GM12878 (cell line): ENCODE measurements around the gene RAD54L2. TPM values are rescaled to one million over a fixed set of nuclear protein-coding genes. Genes with fewer than 3 reads are reported as not detected.

Experiments
- ATAC-seq: fragments of 200-7000 bp; cut with Tn5 transposase; 3 replicates; pipeline ENCODE4 v1.9.1; 2020; ENCODE audit warnings: mild to moderate bottlenecking, moderate library complexity
- BruUV-seq: library from RNA; stranded (reverse); fragments of 400-500 nt; replicated peaks from 2 replicates; lab custom pipeline; 2021; lab: Mats Ljungman, UMichigan
- CTCF ChIA-PET: fragments of 300-600 bp; sonication (Branson Sonifier 250); formaldehyde crosslinking; extraction: SDS; loops from one replicate; lab custom pipeline; 2021; ENCODE audit warnings: inconsistent platforms; lab: Yijun Ruan, JAX
- POLR2A ChIA-PET: fragments of 350-600 bp; formaldehyde crosslinking; extraction: SDS; loops from one replicate; lab custom pipeline; 2021; ENCODE audit warnings: inconsistent platforms; lab: Charles Lee
- RAD21 ChIA-PET: fragments of 300-600 bp; sonication (Branson Sonifier 250); formaldehyde crosslinking; loops from one replicate; lab custom pipeline; 2023; ENCODE audit warnings: antibody characterized with exemption; ENCODE audit not compliant: unreplicated experiment; lab: Charles Lee
- SMC1A ChIA-PET: fragments of 300-600 bp; sonication (Branson Sonifier 250); formaldehyde crosslinking; loops from one replicate; lab custom pipeline; 2023; ENCODE audit not compliant: unreplicated experiment, uncharacterized antibody; lab: Charles Lee
- DNase-seq: peaks from one replicate; pipeline ENCODE4 v3.0.0-alpha.2; 2011; ENCODE audit warnings: low read depth, low spot score
- FAIRE-seq: peaks from 3 replicates; lab custom pipeline; 2011; peaks lifted over from hg19 to GRCh38; lab: Jason Lieb, UNC
- H2AFZ ChIP-seq: 2 replicates; pipeline ENCODE4 v1.6.0; 2011; ENCODE audit warnings: low read depth, low read length, control low read depth; ENCODE audit not compliant: control insufficient read depth
- H3K27ac ChIP-seq: 2 replicates; pipeline ENCODE4 v1.5.1; 2011; ENCODE audit warnings: control low read depth; ENCODE audit not compliant: control insufficient read depth, insufficient read depth
- H3K27me3 ChIP-seq, 2 experiments: replicated peaks in 1 of 2; 2 replicates each; pipeline versions ENCODE4 v1.6.0 to v1.6.1; 2011; ENCODE audit warnings: low read length in 1 of 2; ENCODE audit not compliant: control insufficient read depth in 2 of 2, insufficient read depth in 2 of 2
- H3K36me3 ChIP-seq, 2 experiments: 2 replicates each; pipeline ENCODE4 v1.5.1; 2011; ENCODE audit warnings: low read length in 1 of 2; ENCODE audit not compliant: control insufficient read depth in 2 of 2, insufficient read depth in 2 of 2
- H3K4me1 ChIP-seq: 2 replicates; pipeline ENCODE4 v1.6.1; 2011; ENCODE audit warnings: mild to moderate bottlenecking, low read length, moderate library complexity, mixed read lengths; ENCODE audit not compliant: control insufficient read depth, insufficient read depth
- H3K4me2 ChIP-seq: 2 replicates; pipeline ENCODE4 v1.6.0; 2011; ENCODE audit warnings: control low read depth; ENCODE audit not compliant: control insufficient read depth, insufficient read depth
- H3K4me3 ChIP-seq: fragments of 200-600 bp; sonication (generic); 2 replicates; pipeline ENCODE4 v1.5.1; 2016
- H3K79me2 ChIP-seq: 2 replicates; pipeline ENCODE4 v1.6.0; 2011; ENCODE audit warnings: low read length; ENCODE audit not compliant: control insufficient read depth, insufficient read depth
- H3K9ac ChIP-seq: 2 replicates; pipeline ENCODE4 v1.8.0; 2011; ENCODE audit warnings: low read length, control low read depth, mixed read lengths; ENCODE audit not compliant: control insufficient read depth, insufficient read depth
- H3K9me3 ChIP-seq: replicated peaks from 3 replicates; pipeline ENCODE4 v1.5.1; 2011; ENCODE audit warnings: mild to moderate bottlenecking, low read length; ENCODE audit not compliant: control insufficient read depth, insufficient read depth
- H4K20me1 ChIP-seq: 2 replicates; pipeline ENCODE4 v1.6.0; 2011; ENCODE audit not compliant: control insufficient read depth, insufficient read depth
- CBX3 ChIP-seq: fragments of 200-600 bp; sonication (generic); IDR thresholded peaks from 2 replicates; pipeline ENCODE4 v1.6.1; 2016; ENCODE audit warnings: low read depth, borderline replicate concordance
- CEBPZ ChIP-seq: fragments of 150-350 bp; IDR thresholded peaks from 2 replicates; pipeline ENCODE4 v1.6.1; 2016; ENCODE audit warnings: low read depth, low read length
- CHD1 ChIP-seq: IDR thresholded peaks from 2 replicates; pipeline ENCODE4 v1.6.1; 2012; ENCODE audit warnings: low read depth, low read length, improper control_type of control experiment
- EGR1 ChIP-seq, 2 experiments: IDR thresholded peaks; 1 replicate in 1 of 2; 2 replicates in 1 of 2; pipeline ENCODE4 v1.6.1; 2011 to 2012; ENCODE audit warnings: low read depth in 2 of 2, low read length in 2 of 2, borderline replicate concordance in 1 of 2, mild to moderate bottlenecking in 1 of 2, moderate library complexity in 1 of 2
- FOXM1 ChIP-seq: IDR thresholded peaks from 2 replicates; pipeline ENCODE4 v1.6.1; 2012; ENCODE audit warnings: low read depth, mild to moderate bottlenecking, inconsistent platforms, low read length, moderate library complexity
- IKZF1 ChIP-seq: fragments of 450-650 bp; conservative IDR thresholded peaks from 2 replicates; pipeline ENCODE4 v1.6.1; 2017; ENCODE audit warnings: antibody characterized with exemption, mild to moderate bottlenecking
- NR2C1 ChIP-seq: fragments of 450-650 bp; IDR thresholded peaks from 2 replicates; pipeline ENCODE4 v1.6.1; 2017; ENCODE audit warnings: antibody characterized with exemption, mild to moderate bottlenecking, moderate library complexity
- PRDM15 ChIP-seq: fragments of 450-650 bp; formaldehyde crosslinking; IDR thresholded peaks from 2 replicates; pipeline ENCODE4 v1.4.0; 2020; ENCODE audit warnings: mild to moderate bottlenecking, moderate library complexity
- SREBF1 ChIP-seq: IDR thresholded peaks from 2 replicates; pipeline ENCODE4 v1.6.1; 2012; ENCODE audit warnings: mild to moderate bottlenecking, low read length
- USF1 ChIP-seq: IDR thresholded peaks from 2 replicates; pipeline ENCODE4 v1.6.1; 2011; ENCODE audit warnings: borderline replicate concordance, low read depth, mild to moderate bottlenecking, moderate library complexity, mixed read lengths, low read length; ENCODE audit not compliant: insufficient read depth; ENCODE audit errors: extremely low read length
- YY1 ChIP-seq: IDR thresholded peaks from 2 replicates; pipeline ENCODE4 v1.6.1; 2011; ENCODE audit warnings: low read depth, mild to moderate bottlenecking, low read length
- ZNF24 ChIP-seq: fragments of 450-650 bp; IDR thresholded peaks from 2 replicates; pipeline ENCODE4 v1.6.1; 2017; ENCODE audit warnings: antibody characterized with exemption, mild to moderate bottlenecking
- ZNF274 ChIP-seq: IDR thresholded peaks from one replicate; pipeline ENCODE4 v1.8.0; 2011; ENCODE audit not compliant: insufficient read length, insufficient read depth
- in situ Hi-C: fragments of 300-500 bp; cut with MboI; formaldehyde crosslinking; loops from 9 replicates; pipeline ENCODE4 v1.14.3; 2018; ENCODE audit warnings: mixed read lengths
- intact Hi-C: fragments of 100-400 bp; cut with micrococcal nuclease; formaldehyde crosslinking; loops from one replicate; pipeline ENCODE4 v1.14.2; 2022; ENCODE audit not compliant: unreplicated experiment
- polyA plus RNA-seq, 11 experiments: library from polyadenylated mRNA; depleted of rRNA in 4 of 11; unstranded in 6 of 11; stranded (reverse) in 5 of 11; fragments of >200 nt; fragmentation: Nextera tagmentation in 4 of 11; fragmentation: Illumina TruSeq in 1 of 11; extraction: Ambion mirVana in 4 of 11; extraction: Trizol in 1 of 11; gene quantifications; 1 replicate in 1 of 11; 2 replicates in 10 of 11; pipeline versions ENCODE4 v1.2.1 to v1.2.3, GENCODE V29; 2011 to 2016; ENCODE audit warnings: inconsistent platforms in 2 of 11, missing spikeins in 2 of 11, low read depth in 1 of 11
- total RNA-seq, 4 experiments: library from RNA; depleted of rRNA in 3 of 4; stranded (reverse); fragments of >200 nt in 3 of 4; fragmentation: Illumina TruSeq in 1 of 4; extraction: Trizol in 1 of 4; gene quantifications; 2 replicates each; pipeline versions ENCODE4 v1.2.1 to v1.2.3, GENCODE V29; 2013 to 2021
- TF ChIP-seq, protein P1 (sequence below): IDR thresholded peaks from 2 replicates; pipeline ENCODE4 v1.6.1; 2011; ENCODE audit warnings: mild to moderate bottlenecking, low read depth, low read length, moderate library complexity; ENCODE audit not compliant: insufficient replicate concordance

The RAD54L2 gene
- total and polyA plus RNA-seq, 10 of the 15 experiments (the other 5 are each of a cell fraction or from before 2014, with no cell fraction given): 2.2 to 23.8 (median 11.1) TPM

- TF ChIP-seq USF1: no peak
- TF ChIP-seq CEBPZ: no peak
Measured at GRCh38 chr3:51559411-51559888, 20.9 kb downstream of the RAD54L2 start (continued).

GRCh38 chr3:51559961-51560360 lies 21.4 kb downstream of the RAD54L2 start:
- SMC1A ChIA-PET: interaction anchor here (0.6 to 1.3 kb wide), 2 partner anchors 8 to 60 kb away, joined by 3 read pairs; partner anchors contain the start of gene DCAF1
- H3K9me3 ChIP-seq: no peaks in the 10 kb centered on the region
- in situ Hi-C loops (no loop called here), intact Hi-C loops (no loop called here)
- H3K4me2 ChIP-seq: no peak overlapping the region
- no peak for ATAC-seq
- POLR2A ChIA-PET: no interaction called here
- H2AFZ ChIP-seq: no peak overlapping the region
- no TSS peak for BruUV-seq
- H3K27me3 ChIP-seq: no peaks in the 10 kb centered on the region
- no peaks in the 10 kb centered on the region for H3K36me3 ChIP-seq
- no peaks in the 10 kb centered on the region for H3K79me2 ChIP-seq
- CTCF ChIA-PET: interaction anchor here (1.9 kb wide), 1 partner anchor 58 kb away, joined by 7 read pairs; no protein-coding TSS in a partner anchor
- no peak for DNase-seq
- no peaks in the 10 kb centered on the region for H4K20me1 ChIP-seq
- H3K9ac ChIP-seq: no peak overlapping the region
- RAD21 ChIA-PET: interaction anchor here (0.7 to 1.7 kb wide), 3 partner anchors 23 to 60 kb away, joined by 3 to 4 read pairs (median 3); partner anchors contain the start of gene DCAF1
- no peak overlapping the region for H3K27ac ChIP-seq
- no peaks in the 10 kb centered on the region for H3K4me1 ChIP-seq
- FAIRE-seq: no peak
- H3K4me3 ChIP-seq: no peak overlapping the region
- TF ChIP-seq, protein P1, sequence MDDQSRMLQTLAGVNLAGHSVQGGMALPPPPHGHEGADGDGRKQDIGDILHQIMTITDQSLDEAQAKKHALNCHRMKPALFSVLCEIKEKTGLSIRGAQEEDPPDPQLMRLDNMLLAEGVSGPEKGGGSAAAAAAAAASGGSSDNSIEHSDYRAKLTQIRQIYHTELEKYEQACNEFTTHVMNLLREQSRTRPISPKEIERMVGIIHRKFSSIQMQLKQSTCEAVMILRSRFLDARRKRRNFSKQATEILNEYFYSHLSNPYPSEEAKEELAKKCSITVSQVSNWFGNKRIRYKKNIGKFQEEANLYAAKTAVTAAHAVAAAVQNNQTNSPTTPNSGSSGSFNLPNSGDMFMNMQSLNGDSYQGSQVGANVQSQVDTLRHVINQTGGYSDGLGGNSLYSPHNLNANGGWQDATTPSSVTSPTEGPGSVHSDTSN: no peak
- TF ChIP-seq EGR1 (IDR thresholded peaks at IDR 0.05; ENCODE audit: borderline replicate concordance in 1 of 2, low read depth in 2 of 2, low read length in 2 of 2): no peak
- TF ChIP-seq NR2C1: no peak
- TF ChIP-seq ZNF274: no peak
- TF ChIP-seq SREBF1: no peak
- no peak for TF ChIP-seq IKZF1
- TF ChIP-seq CHD1: no peak
- TF ChIP-seq FOXM1: no peak
- TF ChIP-seq YY1: no peak
- TF ChIP-seq ZNF24: no peak
- no peak for TF ChIP-seq CBX3
- no peak for TF ChIP-seq PRDM15 (CRISPR knock-in tag)
